Measurements from ENCODE around the gene TRIO.
"Not testable (repeated sequence)": the region's sequence is repeated elsewhere in the genome, so short reads cannot be mapped to it uniquely, and the experiment has no call there.

TRIO gene

DNA sequence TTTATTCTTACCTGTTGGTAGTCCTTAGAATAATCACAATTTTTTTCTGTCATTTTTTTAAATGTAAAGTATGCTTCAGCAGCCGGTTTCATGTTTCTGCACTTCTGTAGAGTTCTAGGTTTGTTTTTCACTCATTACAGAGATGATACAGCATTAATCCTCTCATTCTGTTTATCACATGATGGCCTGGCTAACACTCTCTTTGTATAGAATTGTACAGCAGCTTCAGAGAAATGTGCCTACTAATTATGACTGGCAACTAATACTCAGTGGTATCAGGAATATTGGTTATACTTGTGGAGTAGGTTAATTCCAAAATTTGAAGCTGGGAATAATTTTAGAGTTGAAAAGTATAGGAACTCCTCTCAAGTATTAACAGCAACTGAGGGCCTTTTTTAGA lies 245.6 kb downstream of the TRIO start:
- Histone ChIP-seq H3K9me3 (ENCODE audit: control insufficient read depth, insufficient read depth, low read depth, low read length) (no peaks in the 10 kb centered on the region), H3K4me1 (ENCODE audit: control insufficient read depth, insufficient read depth, low read length) (no peaks in the 10 kb centered on the region), H3K4me3 (ENCODE audit: low read depth, low read length) (no peak overlapping the region), H3K36me3 (ENCODE audit: control insufficient read depth in 2 of 2, insufficient read depth in 1 of 2, low read length in 2 of 2) (peaks cover 45 to 76% of the 10 kb centered on the region in 2 experiments), H3K27ac (ENCODE audit: extremely low read depth, low read depth, low read length) (no peak overlapping the region)
- ChIA-PET CTCF (interaction anchor here (0.9 to 5.4 kb wide), 5 partner anchors 11 to 412 kb away, joined by 3 to 36 read pairs (median 5); no protein-coding TSS in a partner anchor), POLR2A (no interaction called here)
- TF ChIP-seq ZNF169 (tag by site-specific recombination; IDR thresholded peaks at IDR 0.05): no peak
- no peak for TF ChIP-seq ZNF677 (tag by site-specific recombination; IDR thresholded peaks at IDR 0.05)
- TF ChIP-seq ZNF140 (tag by site-specific recombination; IDR thresholded peaks at IDR 0.05): no peak
- no peak for TF ChIP-seq ZNF510 (tag by site-specific recombination; IDR thresholded peaks at IDR 0.05; ENCODE audit: insufficient replicate concordance)
- TF ChIP-seq, protein P1, sequence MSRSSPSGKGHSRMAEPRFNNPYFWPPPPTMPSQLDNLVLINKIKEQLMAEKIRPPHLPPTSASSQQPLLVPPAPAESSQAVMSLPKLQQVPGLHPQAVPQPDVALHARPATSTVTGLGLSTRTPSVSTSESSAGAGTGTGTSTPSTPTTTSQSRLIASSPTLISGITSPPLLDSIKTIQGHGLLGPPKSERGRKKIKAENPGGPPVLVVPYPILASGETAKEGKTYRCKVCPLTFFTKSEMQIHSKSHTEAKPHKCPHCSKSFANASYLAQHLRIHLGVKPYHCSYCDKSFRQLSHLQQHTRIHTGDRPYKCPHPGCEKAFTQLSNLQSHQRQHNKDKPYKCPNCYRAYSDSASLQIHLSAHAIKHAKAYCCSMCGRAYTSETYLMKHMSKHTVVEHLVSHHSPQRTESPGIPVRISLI (tag by site-specific recombination; IDR thresholded peaks at IDR 0.05): no peak
- TF ChIP-seq, protein P2, sequence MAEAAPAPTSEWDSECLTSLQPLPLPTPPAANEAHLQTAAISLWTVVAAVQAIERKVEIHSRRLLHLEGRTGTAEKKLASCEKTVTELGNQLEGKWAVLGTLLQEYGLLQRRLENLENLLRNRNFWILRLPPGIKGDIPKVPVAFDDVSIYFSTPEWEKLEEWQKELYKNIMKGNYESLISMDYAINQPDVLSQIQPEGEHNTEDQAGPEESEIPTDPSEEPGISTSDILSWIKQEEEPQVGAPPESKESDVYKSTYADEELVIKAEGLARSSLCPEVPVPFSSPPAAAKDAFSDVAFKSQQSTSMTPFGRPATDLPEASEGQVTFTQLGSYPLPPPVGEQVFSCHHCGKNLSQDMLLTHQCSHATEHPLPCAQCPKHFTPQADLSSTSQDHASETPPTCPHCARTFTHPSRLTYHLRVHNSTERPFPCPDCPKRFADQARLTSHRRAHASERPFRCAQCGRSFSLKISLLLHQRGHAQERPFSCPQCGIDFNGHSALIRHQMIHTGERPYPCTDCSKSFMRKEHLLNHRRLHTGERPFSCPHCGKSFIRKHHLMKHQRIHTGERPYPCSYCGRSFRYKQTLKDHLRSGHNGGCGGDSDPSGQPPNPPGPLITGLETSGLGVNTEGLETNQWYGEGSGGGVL (tag by site-specific recombination; IDR thresholded peaks at IDR 0.05): no peak
- TF ChIP-seq SP2 (tag by site-specific recombination; IDR thresholded peaks at IDR 0.05): no peak
- TF ChIP-seq ZNF654 (tag by site-specific recombination; IDR thresholded peaks at IDR 0.05; ENCODE audit: low read depth): no peak
- no peak for TF ChIP-seq ZBTB26 (tag by site-specific recombination; optimal IDR thresholded peaks at IDR 0.05)
- TF ChIP-seq ZBTB20 (tag by site-specific recombination; IDR thresholded peaks at IDR 0.05): no peak
- TF ChIP-seq ZNF37A (tag by site-specific recombination; IDR thresholded peaks at IDR 0.05): no peak

DNA sequence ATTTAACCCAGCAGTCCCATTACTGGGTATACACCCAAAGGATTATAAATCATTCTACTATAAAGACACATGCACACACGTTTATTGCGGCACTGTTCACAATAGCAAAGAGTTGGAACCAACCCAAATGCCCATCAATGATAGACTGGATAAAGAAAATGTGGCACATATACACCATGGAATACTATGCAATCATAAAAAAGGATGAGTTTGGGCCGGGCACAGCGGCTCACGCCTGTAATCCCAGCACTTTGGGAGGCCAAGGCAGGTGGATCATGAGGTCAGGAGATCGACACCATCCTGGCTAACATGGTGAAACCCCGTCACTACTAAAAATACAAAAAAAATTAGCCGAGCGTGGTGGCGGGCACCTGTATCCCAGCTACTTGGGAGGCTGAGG lies 249.4 kb downstream of the TRIO start:
- CTCF ChIA-PET; H3K4me3 ChIP-seq (ENCODE audit: low read depth, low read length); POLR2A ChIA-PET; H3K9me3 ChIP-seq (ENCODE audit: control insufficient read depth, insufficient read depth, low read depth, low read length); H3K4me1 ChIP-seq (ENCODE audit: control insufficient read depth, insufficient read depth, low read length); H3K27ac ChIP-seq (ENCODE audit: extremely low read depth, low read depth, low read length): not testable (repeated sequence)
- peak; percentile 96 for TF ChIP-seq ZNF146 (tag by site-specific recombination; IDR thresholded peaks at IDR 0.05)
- peaks cover 58 to 81% of the 10 kb centered on the region in 2 experiments for H3K36me3 ChIP-seq (ENCODE audit: control insufficient read depth in 2 of 2, insufficient read depth in 1 of 2, low read length in 2 of 2)

- H3K36me3 ChIP-seq (ENCODE audit: control insufficient read depth in 2 of 2, insufficient read depth in 1 of 2, low read length in 2 of 2): peaks cover 47 to 72% of the 10 kb centered on the region in 2 experiments
- H3K4me1 ChIP-seq (ENCODE audit: control insufficient read depth, insufficient read depth, low read length): no peaks in the 10 kb centered on the region
- CTCF ChIA-PET: interaction anchor here (1.0 to 2.7 kb wide), 3 partner anchors 29 to 417 kb away, joined by 4 to 9 read pairs (median 5); no protein-coding TSS in a partner anchor
- no peaks in the 10 kb centered on the region for H3K9me3 ChIP-seq (ENCODE audit: control insufficient read depth, insufficient read depth, low read depth, low read length)
- no peak overlapping the region for H3K4me3 ChIP-seq (ENCODE audit: low read depth, low read length)
- H3K27ac ChIP-seq (ENCODE audit: extremely low read depth, low read depth, low read length): no peak overlapping the region
- no peak for TF ChIP-seq SP3 (tag by site-specific recombination; IDR thresholded peaks at IDR 0.05)
- POLR2A ChIA-PET: no interaction called here
Measured at GRCh38 chr5:14394365-14394764, 251.2 kb downstream of the TRIO start.

- no peak overlapping the region for H3K4me3 ChIP-seq (ENCODE audit: low read depth, low read length)
- CTCF ChIA-PET: interaction anchor here (1.0 to 2.7 kb wide), 3 partner anchors 30 to 418 kb away, joined by 4 to 9 read pairs (median 5); no protein-coding TSS in a partner anchor
- POLR2A ChIA-PET: no interaction called here
- H3K9me3 ChIP-seq (ENCODE audit: control insufficient read depth, insufficient read depth, low read depth, low read length): no peaks in the 10 kb centered on the region
- H3K36me3 ChIP-seq (ENCODE audit: control insufficient read depth in 2 of 2, insufficient read depth in 1 of 2, low read length in 2 of 2): peaks cover 41 to 72% of the 10 kb centered on the region in 2 experiments
- no peak overlapping the region for H3K27ac ChIP-seq (ENCODE audit: extremely low read depth, low read depth, low read length)
- H3K4me1 ChIP-seq (ENCODE audit: control insufficient read depth, insufficient read depth, low read length): no peaks in the 10 kb centered on the region
- TF ChIP-seq ZNF549 (tag by site-specific recombination; IDR thresholded peaks at IDR 0.05) (no peak), ZNF121 (tag by site-specific recombination; IDR thresholded peaks at IDR 0.05) (no peak), MZF1 (tag by site-specific recombination; IDR thresholded peaks at IDR 0.05; ENCODE audit: borderline replicate concordance) (no peak), ZNF19 (tag by site-specific recombination; IDR thresholded peaks at IDR 0.05; ENCODE audit: low read depth) (no peak), ZFP69B (tag by site-specific recombination; IDR thresholded peaks at IDR 0.05) (no peak), GFI1B (tag by site-specific recombination; IDR thresholded peaks at IDR 0.05) (no peak), ZNF423 (tag by site-specific recombination; IDR thresholded peaks at IDR 0.05) (no peak), ZNF2 (tag by site-specific recombination; IDR thresholded peaks at IDR 0.05) (no peak), ZNF175 (tag by site-specific recombination; IDR thresholded peaks at IDR 0.05) (no peak)
- TF ChIP-seq, protein P1 (tag by site-specific recombination; IDR thresholded peaks at IDR 0.05): no peak
- TF ChIP-seq, protein P3, sequence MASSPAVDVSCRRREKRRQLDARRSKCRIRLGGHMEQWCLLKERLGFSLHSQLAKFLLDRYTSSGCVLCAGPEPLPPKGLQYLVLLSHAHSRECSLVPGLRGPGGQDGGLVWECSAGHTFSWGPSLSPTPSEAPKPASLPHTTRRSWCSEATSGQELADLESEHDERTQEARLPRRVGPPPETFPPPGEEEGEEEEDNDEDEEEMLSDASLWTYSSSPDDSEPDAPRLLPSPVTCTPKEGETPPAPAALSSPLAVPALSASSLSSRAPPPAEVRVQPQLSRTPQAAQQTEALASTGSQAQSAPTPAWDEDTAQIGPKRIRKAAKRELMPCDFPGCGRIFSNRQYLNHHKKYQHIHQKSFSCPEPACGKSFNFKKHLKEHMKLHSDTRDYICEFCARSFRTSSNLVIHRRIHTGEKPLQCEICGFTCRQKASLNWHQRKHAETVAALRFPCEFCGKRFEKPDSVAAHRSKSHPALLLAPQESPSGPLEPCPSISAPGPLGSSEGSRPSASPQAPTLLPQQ (tag by site-specific recombination; IDR thresholded peaks at IDR 0.05): no peak
Measured at GRCh38 chr5:14395411-14395810, 252.3 kb downstream of the TRIO start.
